ENCODE measurements around the gene FLRT2. TPM values are rescaled to one million over a fixed set of nuclear protein-coding genes. Genes with fewer than 3 reads are reported as not detected.

Gene FLRT2
- total RNA-seq, 1 experiment from 2014 or later: not detected

GRCh38 chr14:85483652-85484051 lies 46.3 kb upstream of the FLRT2 start:
- intact Hi-C loops (cut with micrococcal nuclease; ENCODE audit: unreplicated experiment): no loop called here
- H3K9me3 Mint-ChIP-seq (ENCODE audit: low read depth, unreplicated experiment): peaks cover 4% of the 10 kb centered on the region
- no peaks in the 10 kb centered on the region for H3K36me3 Mint-ChIP-seq (ENCODE audit: insufficient read depth, unreplicated experiment)
- no peak overlapping the region for H3K27ac Mint-ChIP-seq (ENCODE audit: unreplicated experiment)
- no peak for DNase-seq
- BruUV-seq (replicated peaks): no TSS peak
- no peak for TF ChIP-seq CTCF (IDR thresholded peaks at IDR 0.05; ENCODE audit: unreplicated experiment)
- no peaks in the 10 kb centered on the region for H3K4me1 Mint-ChIP-seq (ENCODE audit: low read depth, unreplicated experiment)
- H3K4me3 Mint-ChIP-seq (ENCODE audit: low read depth, unreplicated experiment): no peak overlapping the region
- CTCF ChIA-PET: no interaction called here
- no peaks in the 10 kb centered on the region for H3K27me3 Mint-ChIP-seq (ENCODE audit: unreplicated experiment)

- intact Hi-C loops (cut with micrococcal nuclease; ENCODE audit: unreplicated experiment): no loop called here
- H3K27ac Mint-ChIP-seq (ENCODE audit: unreplicated experiment): no peak overlapping the region
- DNase-seq: no peak
- no peaks in the 10 kb centered on the region for H3K27me3 Mint-ChIP-seq (ENCODE audit: unreplicated experiment)
- peaks cover 5% of the 10 kb centered on the region for H3K9me3 Mint-ChIP-seq (ENCODE audit: low read depth, unreplicated experiment)
- no peak for TF ChIP-seq CTCF (IDR thresholded peaks at IDR 0.05; ENCODE audit: unreplicated experiment)
- no peaks in the 10 kb centered on the region for H3K36me3 Mint-ChIP-seq (ENCODE audit: insufficient read depth, unreplicated experiment)
- H3K4me1 Mint-ChIP-seq (ENCODE audit: low read depth, unreplicated experiment): no peaks in the 10 kb centered on the region
- CTCF ChIA-PET: no interaction called here
- no TSS peak for BruUV-seq (replicated peaks)
- H3K4me3 Mint-ChIP-seq (ENCODE audit: low read depth, unreplicated experiment): no peak overlapping the region
Measured at GRCh38 chr14:85487215-85487614, 42.7 kb upstream of the FLRT2 start.

- H3K4me3 Mint-ChIP-seq (ENCODE audit: low read depth, unreplicated experiment): no peak overlapping the region
Measured at GRCh38 chr14:85501751-85502150, 28.2 kb upstream of the FLRT2 start.

GRCh38 chr14:85508863-85509262 lies 21.1 kb upstream of the FLRT2 start:
- Mint-ChIP-seq H3K4me1 (ENCODE audit: low read depth, unreplicated experiment) (no peaks in the 10 kb centered on the region), H3K27me3 (ENCODE audit: unreplicated experiment) (no peaks in the 10 kb centered on the region), H3K4me3 (ENCODE audit: low read depth, unreplicated experiment) (no peak overlapping the region), H3K27ac (ENCODE audit: unreplicated experiment) (no peak overlapping the region), H3K36me3 (ENCODE audit: insufficient read depth, unreplicated experiment) (no peaks in the 10 kb centered on the region), H3K9me3 (ENCODE audit: low read depth, unreplicated experiment) (peaks cover 18% of the 10 kb centered on the region)
- no TSS peak for BruUV-seq (replicated peaks)
- no peak for TF ChIP-seq CTCF (IDR thresholded peaks at IDR 0.05; ENCODE audit: unreplicated experiment)
- no peak for DNase-seq
- CTCF ChIA-PET: no interaction called here
- intact Hi-C loops (cut with micrococcal nuclease; ENCODE audit: unreplicated experiment): no loop called here

More at GRCh38 chr14:85501751-85502150, 28.2 kb upstream of the FLRT2 start:
- no TSS peak for BruUV-seq (replicated peaks)
- Mint-ChIP-seq H3K27ac (ENCODE audit: unreplicated experiment) (no peak overlapping the region), H3K4me1 (ENCODE audit: low read depth, unreplicated experiment) (no peaks in the 10 kb centered on the region), H3K9me3 (ENCODE audit: low read depth, unreplicated experiment) (peaks cover 17% of the 10 kb centered on the region), H3K27me3 (ENCODE audit: unreplicated experiment) (no peaks in the 10 kb centered on the region), H3K36me3 (ENCODE audit: insufficient read depth, unreplicated experiment) (no peaks in the 10 kb centered on the region)
- TF ChIP-seq CTCF (IDR thresholded peaks at IDR 0.05; ENCODE audit: unreplicated experiment): no peak
- no peak for DNase-seq
- CTCF ChIA-PET: no interaction called here
- intact Hi-C loops (cut with micrococcal nuclease; ENCODE audit: unreplicated experiment): no loop called here
